Mesodermal cell (in vitro differentiated cells): Measurements from ENCODE around the gene FRAS1.
"Not testable (repeated sequence)": the region's sequence is repeated elsewhere in the genome, so short reads cannot be mapped to it uniquely, and the experiment has no call there.

Experiments
- H3K27ac ChIP-seq: 2 replicates; pipeline ENCODE4 v1.7.0; 2013; ENCODE audit warnings: mild to moderate bottlenecking, low read depth, low read length, moderate library complexity; ENCODE audit not compliant: severe bottlenecking
- H3K36me3 ChIP-seq: 2 replicates; pipeline ENCODE4 v1.7.1; 2013; ENCODE audit warnings: mild to moderate bottlenecking, low read length, moderate library complexity; ENCODE audit not compliant: control insufficient read depth, insufficient read depth
- H3K4me1 ChIP-seq: one replicate; pipeline ENCODE4 v1.7.1; 2013; ENCODE audit warnings: mild to moderate bottlenecking, low read length; ENCODE audit not compliant: insufficient read depth, control insufficient read depth, poor library complexity, severe bottlenecking
- H3K4me3 ChIP-seq: 2 replicates; pipeline ENCODE4 v1.7.0; 2013; ENCODE audit warnings: low read length, control low read depth, mild to moderate bottlenecking; ENCODE audit not compliant: insufficient read depth, poor library complexity, severe bottlenecking; ENCODE audit errors: extremely low read depth
- H3K9me3 ChIP-seq: 2 replicates; pipeline ENCODE4 v1.7.1; 2013; ENCODE audit warnings: mild to moderate bottlenecking, low read length, moderate library complexity; ENCODE audit not compliant: control insufficient read depth
- WGBS, 2 experiments: methylation state at CpG; one replicate each; pipeline ENCODE4 v1.1.5; 2013; ENCODE audit warnings: missing lambda C conversion rate in 2 of 2; ENCODE audit not compliant: insufficient coverage in 2 of 2; 5-methylcytosine and 5-hydroxymethylcytosine counted together

FRAS1 gene

DNA sequence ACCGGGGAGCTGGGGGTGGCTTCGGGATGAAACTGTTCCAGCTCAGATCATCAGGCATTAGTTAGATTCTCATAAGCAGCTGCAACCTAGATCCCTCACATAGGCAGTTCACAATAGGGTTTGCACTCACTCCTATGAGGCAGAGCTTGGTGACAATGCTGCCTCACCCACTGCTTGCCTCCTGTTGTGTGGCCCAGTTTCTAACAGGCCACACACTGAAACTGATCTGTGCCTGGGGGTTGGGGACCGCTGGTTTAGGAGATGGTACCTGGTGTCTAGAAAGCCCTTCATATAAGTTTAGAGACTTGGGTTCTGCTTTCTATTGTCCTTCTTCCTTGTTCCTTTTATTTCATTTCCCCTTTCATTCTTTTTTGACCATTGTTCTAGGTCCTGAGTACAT, 234.2 kb downstream of the FRAS1 start:
- no peak overlapping the region for H3K4me3 ChIP-seq
- WGBS, 2 experiments = 94 to 100% methylated on average over 2 to 3 of the region's 3 CpGs
- H3K36me3 ChIP-seq = no peaks in the 10 kb centered on the region
- no peak overlapping the region for H3K27ac ChIP-seq
- no peaks in the 10 kb centered on the region for H3K9me3 ChIP-seq
- H3K4me1 ChIP-seq = no peaks in the 10 kb centered on the region

DNA sequence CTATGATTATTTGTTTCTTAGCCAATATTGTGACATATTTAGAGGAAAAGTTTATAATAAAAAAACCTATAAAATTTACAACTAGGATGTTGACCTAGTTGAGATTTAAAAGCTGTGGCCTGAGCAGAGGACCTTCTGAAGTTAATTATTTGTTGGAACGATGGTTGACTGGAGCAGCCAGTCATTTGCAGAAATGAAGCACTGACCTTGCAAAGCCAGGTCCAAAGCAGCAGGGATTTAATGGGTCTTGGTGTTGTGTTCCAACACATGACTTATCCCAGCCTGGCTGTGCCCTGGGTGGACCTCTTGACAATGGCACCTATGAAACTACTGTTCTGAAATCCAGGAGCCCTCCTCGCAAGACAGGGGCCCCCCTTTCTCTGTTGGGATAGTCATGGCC, 235.2 kb downstream of the FRAS1 start:
- H3K4me3 ChIP-seq = no peak overlapping the region
- 95 to 100% methylated on average over 2 of the region's 2 CpGs for WGBS, 2 experiments
- no peaks in the 10 kb centered on the region for H3K36me3 ChIP-seq
- H3K9me3 ChIP-seq = no peaks in the 10 kb centered on the region
- no peaks in the 10 kb centered on the region for H3K4me1 ChIP-seq
- no peak overlapping the region for H3K27ac ChIP-seq

GRCh38 chr4:78292856-78293255, 235.7 kb downstream of the FRAS1 start:
- 100% methylated on average over 1 of the region's 2 CpGs; no CpG with 5 or more reads in 1 of the 2 experiments for WGBS, 2 experiments
- Histone ChIP-seq H3K36me3 (no peaks in the 10 kb centered on the region), H3K4me1 (no peaks in the 10 kb centered on the region), H3K9me3 (no peaks in the 10 kb centered on the region), H3K4me3 (no peak overlapping the region), H3K27ac (no peak overlapping the region)

DNA sequence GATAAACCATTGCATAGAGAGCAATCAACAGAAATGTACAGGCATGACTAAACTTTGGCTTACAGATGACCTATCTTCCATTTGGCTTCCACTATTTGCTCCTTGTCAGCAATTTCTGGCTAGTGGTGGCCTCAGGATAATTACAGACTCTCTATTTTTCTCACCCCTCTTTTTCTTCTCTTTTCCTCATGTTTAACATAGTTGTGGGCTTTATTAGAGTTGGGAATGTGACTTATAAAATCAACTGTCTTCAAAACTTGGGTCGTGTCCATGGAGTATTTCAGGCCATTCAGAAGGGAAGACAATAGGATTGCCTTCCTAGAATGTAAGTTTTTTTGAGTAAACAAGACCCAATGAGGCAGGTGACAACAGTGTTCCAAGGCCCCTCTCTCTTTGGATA, 236.2 kb downstream of the FRAS1 start:
- Histone ChIP-seq H3K9me3 (no peaks in the 10 kb centered on the region), H3K27ac (no peak overlapping the region), H3K36me3 (no peaks in the 10 kb centered on the region)

GRCh38 chr4:78293821-78294301, 236.7 kb downstream of the FRAS1 start:
- Histone ChIP-seq H3K36me3 (no peaks in the 10 kb centered on the region), H3K4me3 (no peak overlapping the region), H3K27ac (no peak overlapping the region), H3K4me1 (peaks cover under 1% of the 10 kb centered on the region), H3K9me3 (no peaks in the 10 kb centered on the region)
- WGBS, 2 experiments = 48 to 83% methylated on average over 1 to 3 of the region's 4 CpGs

More for the DNA sequence above, 236.2 kb downstream of the FRAS1 start:
- Histone ChIP-seq H3K4me3 (no peak overlapping the region), H3K4me1 (no peaks in the 10 kb centered on the region)
- 80 to 89% methylated on average over 1 of the region's 1 CpG for WGBS, 2 experiments

DNA sequence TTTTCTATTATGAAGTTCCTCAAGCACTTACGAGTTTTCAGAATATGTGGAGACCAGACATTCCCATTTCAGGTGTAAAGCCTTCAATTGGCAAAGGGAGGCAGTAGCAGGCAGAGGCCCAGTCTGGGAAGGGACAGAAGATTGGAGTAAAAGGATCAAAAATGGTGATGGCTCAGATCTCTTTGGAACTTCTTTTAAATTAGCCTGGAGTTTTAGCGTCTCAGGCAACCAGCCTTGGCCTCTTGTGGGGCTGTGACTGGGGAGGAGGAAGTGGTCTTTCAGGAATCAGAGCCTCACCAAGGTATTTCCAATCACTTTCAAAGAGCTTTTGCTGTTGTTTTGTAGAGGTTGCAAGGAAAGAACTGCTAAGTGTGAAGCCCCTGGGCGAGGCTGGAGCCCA, 239.1 kb downstream of the FRAS1 start:
- 85 to 100% methylated on average over 1 to 3 of the region's 3 CpGs for WGBS, 2 experiments
- H3K9me3 ChIP-seq = no peaks in the 10 kb centered on the region
- H3K36me3 ChIP-seq = no peaks in the 10 kb centered on the region
- H3K4me1 ChIP-seq = peaks cover 4% of the 10 kb centered on the region
- H3K27ac ChIP-seq = no peak overlapping the region
- no peak overlapping the region for H3K4me3 ChIP-seq

DNA sequence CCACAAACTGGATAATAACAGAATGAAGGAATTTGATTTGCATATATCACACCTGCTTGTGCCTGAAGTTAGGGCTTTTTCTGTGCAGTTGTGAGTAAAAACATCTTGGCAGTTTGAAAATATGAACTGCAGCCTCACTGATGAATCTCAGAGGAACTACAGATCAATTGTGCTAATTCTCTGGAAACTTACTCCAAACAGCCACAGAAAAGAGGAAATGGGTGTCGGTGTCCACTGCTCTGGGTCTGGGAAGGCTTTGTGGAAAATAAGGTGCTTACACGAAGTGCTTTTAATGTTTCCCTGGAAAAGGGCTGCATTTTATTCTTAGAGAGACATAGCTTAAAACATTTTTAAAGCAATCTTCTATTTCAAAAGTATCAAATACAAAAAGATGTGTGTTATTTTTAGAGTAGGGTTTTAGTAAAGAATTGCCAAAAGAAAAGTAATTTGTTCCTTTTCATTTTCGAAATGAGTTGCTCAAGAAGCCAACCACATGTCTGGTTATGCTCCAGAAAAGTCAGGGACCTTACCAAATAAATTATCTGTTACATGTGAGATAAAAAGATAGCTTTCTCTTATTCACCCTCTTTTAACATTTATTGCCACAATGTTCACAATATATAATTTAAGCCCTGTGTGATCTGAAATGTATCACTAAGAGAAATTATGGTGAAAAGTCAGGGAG, 240.1 kb downstream of the FRAS1 start:
- Histone ChIP-seq H3K27ac (no peak overlapping the region), H3K4me1 (peaks cover 4% of the 10 kb centered on the region), H3K4me3 (no peak overlapping the region), H3K9me3 (no peaks in the 10 kb centered on the region), H3K36me3 (no peaks in the 10 kb centered on the region)
- WGBS, 2 experiments = no CpG with 5 or more reads among the region's 3 CpGs

DNA sequence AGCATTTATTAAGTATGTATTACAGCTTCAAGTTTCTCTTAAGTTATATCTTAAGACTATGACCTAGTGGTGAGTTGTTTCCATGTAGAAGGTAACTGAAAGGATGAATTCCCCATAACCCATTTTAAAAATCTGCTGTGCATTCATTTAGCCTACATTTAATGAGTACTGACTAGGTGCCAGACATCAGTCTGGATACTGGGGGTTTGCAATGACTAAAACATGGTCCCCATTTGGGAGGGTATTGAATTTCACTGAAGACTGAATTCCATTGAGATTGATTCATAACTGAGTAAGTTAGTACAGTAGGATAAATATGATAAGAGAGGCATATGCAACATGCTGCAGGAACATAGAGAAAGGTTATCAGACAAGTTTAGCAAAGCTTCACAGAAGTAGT, 241.5 kb downstream of the FRAS1 start:
- no peak overlapping the region for H3K27ac ChIP-seq
- H3K4me3 ChIP-seq = no peak overlapping the region
- H3K36me3 ChIP-seq = no peaks in the 10 kb centered on the region
- peaks cover 4% of the 10 kb centered on the region for H3K4me1 ChIP-seq
- no peaks in the 10 kb centered on the region for H3K9me3 ChIP-seq

DNA sequence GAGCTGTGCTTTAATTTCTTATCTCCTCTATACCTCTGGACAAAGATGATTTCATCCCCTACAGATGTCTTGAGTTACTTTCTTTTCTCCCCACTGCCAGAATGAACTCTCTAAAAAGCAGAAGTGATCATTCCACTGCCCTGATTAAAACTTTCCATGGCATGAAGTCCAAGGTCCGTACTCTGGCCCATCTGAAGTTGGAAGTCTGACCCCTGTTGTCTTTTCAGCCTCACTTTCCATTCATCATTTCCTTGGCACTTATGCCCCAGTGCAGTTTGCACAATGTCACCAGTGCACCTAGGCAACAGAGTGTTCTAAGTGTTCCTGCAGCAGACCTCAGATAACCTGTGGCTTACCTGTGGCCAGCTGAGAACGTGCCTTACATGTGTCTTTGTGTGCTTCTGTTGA, 242.4 kb downstream of the FRAS1 start:
- Histone ChIP-seq H3K36me3 (no peaks in the 10 kb centered on the region), H3K4me3 (no peak overlapping the region), H3K27ac (no peak overlapping the region), H3K9me3 (no peaks in the 10 kb centered on the region), H3K4me1 (peaks cover 4% of the 10 kb centered on the region)
- 82 to 100% methylated on average over 2 of the region's 2 CpGs for WGBS, 2 experiments

DNA sequence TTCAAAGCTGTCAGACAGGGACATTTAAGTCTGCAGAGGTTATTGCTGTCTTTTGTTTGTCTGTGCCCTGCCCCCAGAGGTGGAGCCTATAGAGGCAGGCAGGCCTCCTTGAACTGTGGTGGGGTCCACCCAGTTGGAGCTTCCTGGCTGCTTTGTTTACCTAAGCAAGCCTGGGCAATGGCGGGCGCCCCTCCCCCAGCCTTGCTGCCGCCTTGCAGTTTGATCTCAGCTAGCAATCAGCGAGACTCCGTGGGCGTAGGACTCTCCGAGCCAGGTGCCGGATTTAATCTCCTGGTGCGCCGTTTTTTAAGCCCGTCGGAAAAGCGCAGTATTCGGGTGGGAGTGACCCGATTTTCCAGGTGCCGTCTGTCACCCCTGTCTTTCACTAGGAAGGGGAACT, 250.1 kb downstream of the FRAS1 start:
- not testable (repeated sequence) for H3K27ac ChIP-seq, H3K4me3 ChIP-seq, H3K4me1 ChIP-seq, H3K9me3 ChIP-seq
- WGBS, 2 experiments = 57 to 59% methylated on average over 7 to 12 of the region's 16 CpGs
- peaks cover 11% of the 10 kb centered on the region for H3K36me3 ChIP-seq

DNA sequence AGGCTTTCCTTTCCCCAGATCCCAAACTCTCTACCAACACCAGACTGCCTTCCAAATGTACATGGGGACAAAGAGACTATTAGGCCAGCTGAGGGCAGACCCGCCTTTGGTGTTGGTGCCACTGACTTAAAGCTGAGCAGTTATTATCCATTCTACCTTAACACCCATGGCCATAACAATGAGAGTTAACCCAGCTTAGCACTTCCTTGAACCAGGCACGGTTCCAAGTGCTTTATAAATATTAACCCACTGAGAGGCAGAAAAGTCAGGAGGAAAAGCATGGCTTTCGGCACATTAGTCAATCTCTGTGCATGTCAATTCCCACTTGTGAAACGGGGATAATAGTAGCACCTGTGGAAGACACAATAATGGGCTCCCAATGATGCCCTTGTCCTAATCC, 251.4 kb downstream of the FRAS1 start:
- Histone ChIP-seq H3K9me3 (no peaks in the 10 kb centered on the region), H3K27ac (no peak overlapping the region), H3K4me3 (no peak overlapping the region), H3K36me3 (peaks cover 11% of the 10 kb centered on the region), H3K4me1 (no peaks in the 10 kb centered on the region)
- WGBS, 2 experiments = 94 to 95% methylated on average over 4 of the region's 4 CpGs
